ENCODE measurements around the gene RGS21.

DNA sequence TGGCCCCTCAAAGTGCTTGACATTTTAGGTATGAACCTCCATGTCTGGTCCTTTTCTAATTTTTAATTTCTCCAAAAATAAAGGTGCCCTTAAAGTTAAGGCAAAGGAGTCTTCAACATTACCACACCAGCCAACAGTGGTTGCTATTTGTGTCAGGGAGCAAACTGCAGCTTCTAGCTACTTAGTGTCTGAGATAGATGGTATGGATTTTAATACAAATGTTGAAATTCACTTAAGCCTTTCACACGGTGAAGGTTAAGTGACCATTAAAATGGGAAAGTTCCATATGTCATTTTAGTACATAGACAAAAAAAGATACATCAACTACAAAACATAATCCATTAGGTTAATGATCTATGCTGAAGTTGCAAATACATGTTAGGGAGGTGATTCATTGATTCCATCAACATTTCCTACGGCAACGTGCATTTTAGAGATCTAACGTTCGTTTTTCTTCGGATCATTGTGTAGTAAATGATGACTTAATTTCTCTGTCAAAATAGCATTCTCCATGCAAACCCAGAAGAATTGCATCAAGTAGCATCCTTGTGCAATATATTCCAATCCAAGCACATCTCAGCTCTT, 48.2 kb upstream of the RGS21 start:
- TF ChIP-seq POLR2AphosphoS5 (IDR thresholded peaks at IDR 0.05; ENCODE audit: low read depth, low read length) (no peak), TAF1 (IDR thresholded peaks at IDR 0.05; ENCODE audit: borderline replicate concordance, insufficient read depth, low read length) (no peak), REST (IDR thresholded peaks at IDR 0.05; ENCODE audit: insufficient read depth in 1 of 2, low read depth in 2 of 2, low read length in 2 of 2) (no peak)

Data from PFSK-1 (cell line).